Activated CD4-positive, alpha-beta memory T cell treated with anti-CD3 and anti-CD28 coated beads for 36 hours (primary cell): ENCODE results near the gene HOXB3. TPM values are rescaled to one million over a fixed set of nuclear protein-coding genes. Genes with fewer than 3 reads are reported as not detected.

Experiments
- CTCF ChIA-PET: fragments of 350-600 bp; sonication (Branson Sonifier 250); formaldehyde crosslinking; loops from one replicate; lab custom pipeline; 2021; ENCODE audit warnings: antibody characterized with exemption, inconsistent platforms; lab: Charles Lee
- POLR2A ChIA-PET: fragments of 350-600 bp; sonication (Branson Sonifier 250); formaldehyde crosslinking; loops from one replicate; lab custom pipeline; 2021; ENCODE audit warnings: antibody characterized with exemption; lab: Charles Lee
- DNase-seq: peaks from one replicate; pipeline ENCODE4 v3.0.0-alpha.2; 2020
- H3K27ac Mint-ChIP-seq: one replicate; pipeline ENCODE4 v1.8.0; 2021; ENCODE audit warnings: mixed read lengths
- H3K27me3 Mint-ChIP-seq: one replicate; pipeline ENCODE4 v1.8.0; 2021; ENCODE audit warnings: mixed read lengths
- H3K36me3 Mint-ChIP-seq: one replicate; pipeline ENCODE4 v1.8.0; 2021; ENCODE audit warnings: mixed read lengths
- H3K4me1 Mint-ChIP-seq: one replicate; pipeline ENCODE4 v1.8.0; 2021; ENCODE audit warnings: low read depth, mixed read lengths
- H3K4me3 Mint-ChIP-seq: one replicate; pipeline ENCODE4 v1.8.0; 2021; ENCODE audit warnings: mild to moderate bottlenecking, mixed read lengths
- H3K9me3 Mint-ChIP-seq: one replicate; pipeline ENCODE4 v1.8.0; 2021; ENCODE audit warnings: mixed read lengths
- intact Hi-C: fragments of 100-400 bp; cut with micrococcal nuclease; formaldehyde crosslinking; loops from one replicate; pipeline ENCODE4 v1.15.1; 2023
- total RNA-seq, 2 experiments: library from RNA; stranded (reverse); gene quantifications; one replicate each; pipeline ENCODE4 v1.2.3, GENCODE V29; 2021

HOXB3 gene
- total RNA-seq, 2 experiments from 2014 or later, result 2.6 TPM

- peak overlapping the region; percentile 76 for H3K4me3 Mint-ChIP-seq
- H3K27me3 Mint-ChIP-seq, result peaks cover 36% of the 10 kb centered on the region
- intact Hi-C loops, result loop anchor here (5.0 kb wide), 1 partner anchor 35 kb away; no protein-coding TSS in a partner anchor
- peaks cover 35% of the 10 kb centered on the region for H3K4me1 Mint-ChIP-seq
- peak; percentile 30 for DNase-seq
- ChIA-PET CTCF (interaction anchor here (1.3 to 1.4 kb wide), 2 partner anchors 35 to 85 kb away, joined by 3 read pairs; no protein-coding TSS in a partner anchor), POLR2A (interaction anchor here (1.0 kb wide), 1 partner anchor 34 kb away, joined by 3 read pairs; no protein-coding TSS in a partner anchor)
- peak overlapping the region; percentile 56 for H3K27ac Mint-ChIP-seq
- H3K36me3 Mint-ChIP-seq, result no peaks in the 10 kb centered on the region
- H3K9me3 Mint-ChIP-seq, result no peaks in the 10 kb centered on the region
Observed at GRCh38 chr17:48577330-48577945, 12.6 kb downstream of the HOXB3 start.

GRCh38 chr17:48576479-48577309 is 13.3 kb downstream of the HOXB3 start:
- no peak for DNase-seq
- POLR2A ChIA-PET, result no interaction called here
- CTCF ChIA-PET, result interaction anchor here (1.4 kb wide), 1 partner anchor 84 kb away, joined by 3 read pairs; no protein-coding TSS in a partner anchor
- Mint-ChIP-seq H3K4me1 (peaks cover 34% of the 10 kb centered on the region), H3K27me3 (peaks cover 32% of the 10 kb centered on the region), H3K36me3 (no peaks in the 10 kb centered on the region), H3K9me3 (no peaks in the 10 kb centered on the region), H3K27ac (no peak overlapping the region), H3K4me3 (peak overlapping the region; percentile 76)
- intact Hi-C loops, result loop anchor here (5.0 kb wide), 1 partner anchor 34 kb away; no protein-coding TSS in a partner anchor

GRCh38 chr17:48575673-48576478 is 14.2 kb downstream of the HOXB3 start:
- no peak for DNase-seq
- peak overlapping the region; percentile 13 for H3K4me3 Mint-ChIP-seq
- CTCF ChIA-PET, result interaction anchor here (1.0 to 2.1 kb wide), 2 partner anchors 12 to 84 kb away, joined by 3 to 5 read pairs; no protein-coding TSS in a partner anchor

GRCh38 chr17:48575066-48575582 is 14.9 kb downstream of the HOXB3 start:
- CTCF ChIA-PET, result interaction anchor here (1.0 to 2.1 kb wide), 2 partner anchors 12 to 83 kb away, joined by 3 to 5 read pairs; no protein-coding TSS in a partner anchor
- intact Hi-C loops, result loop anchor here (5.0 kb wide), 1 partner anchor 33 kb away; no protein-coding TSS in a partner anchor
- peaks cover 20% of the 10 kb centered on the region for H3K4me1 Mint-ChIP-seq
- POLR2A ChIA-PET, result no interaction called here
- H3K27ac Mint-ChIP-seq, result no peak overlapping the region
- H3K36me3 Mint-ChIP-seq, result no peaks in the 10 kb centered on the region
- no peak overlapping the region for H3K4me3 Mint-ChIP-seq
- no peak for DNase-seq
- no peaks in the 10 kb centered on the region for H3K9me3 Mint-ChIP-seq
- H3K27me3 Mint-ChIP-seq, result peaks cover 17% of the 10 kb centered on the region

More at GRCh38 chr17:48575673-48576478, 14.2 kb downstream of the HOXB3 start:
- Mint-ChIP-seq H3K9me3 (no peaks in the 10 kb centered on the region), H3K27ac (no peak overlapping the region), H3K27me3 (peaks cover 24% of the 10 kb centered on the region), H3K36me3 (no peaks in the 10 kb centered on the region), H3K4me1 (peaks cover 27% of the 10 kb centered on the region)
- intact Hi-C loops, result loop anchor here (5.0 kb wide), 1 partner anchor 34 kb away; no protein-coding TSS in a partner anchor
- POLR2A ChIA-PET, result no interaction called here

GRCh38 chr17:48574505-48575065 is 15.5 kb downstream of the HOXB3 start:
- POLR2A ChIA-PET, result no interaction called here
- CTCF ChIA-PET, result interaction anchor here (0.6 to 2.1 kb wide), 3 partner anchors 13 to 151 kb away, joined by 3 to 5 read pairs (median 3); no protein-coding TSS in a partner anchor
- Mint-ChIP-seq H3K27ac (no peak overlapping the region), H3K4me1 (peaks cover 17% of the 10 kb centered on the region), H3K9me3 (no peaks in the 10 kb centered on the region), H3K4me3 (no peak overlapping the region), H3K36me3 (no peaks in the 10 kb centered on the region), H3K27me3 (peaks cover 13% of the 10 kb centered on the region)
- DNase-seq, result no peak
- intact Hi-C loops, result loop anchor here (5.0 kb wide), 1 partner anchor 32 kb away; no protein-coding TSS in a partner anchor

GRCh38 chr17:48571826-48572417 is 18.1 kb downstream of the HOXB3 start:
- Mint-ChIP-seq H3K9me3 (no peaks in the 10 kb centered on the region), H3K27ac (no peak overlapping the region), H3K27me3 (peaks cover 10% of the 10 kb centered on the region), H3K36me3 (no peaks in the 10 kb centered on the region), H3K4me3 (no peak overlapping the region), H3K4me1 (peaks cover 5% of the 10 kb centered on the region)
- POLR2A ChIA-PET, result no interaction called here
- intact Hi-C loops, result no loop called here
- CTCF ChIA-PET, result no interaction called here
- DNase-seq, result no peak

- Mint-ChIP-seq H3K4me1 (peaks cover 3% of the 10 kb centered on the region), H3K36me3 (no peaks in the 10 kb centered on the region), H3K4me3 (no peak overlapping the region), H3K27ac (no peak overlapping the region), H3K27me3 (peaks cover 8% of the 10 kb centered on the region), H3K9me3 (no peaks in the 10 kb centered on the region)
- no peak for DNase-seq
- ChIA-PET CTCF (no interaction called here), POLR2A (no interaction called here)
- intact Hi-C loops, result no loop called here
Observed at GRCh38 chr17:48571024-48571818, 18.8 kb downstream of the HOXB3 start.

GRCh38 chr17:48570325-48571023 is 19.6 kb downstream of the HOXB3 start:
- no peak for DNase-seq
- no peaks in the 10 kb centered on the region for H3K9me3 Mint-ChIP-seq
- H3K27ac Mint-ChIP-seq, result no peak overlapping the region
- no peaks in the 10 kb centered on the region for H3K36me3 Mint-ChIP-seq
- intact Hi-C loops, result no loop called here
- ChIA-PET POLR2A (no interaction called here), CTCF (interaction anchor here (1.4 kb wide), 1 partner anchor 22 kb away, joined by 5 read pairs; no protein-coding TSS in a partner anchor)
- H3K27me3 Mint-ChIP-seq, result peaks cover 8% of the 10 kb centered on the region
- H3K4me3 Mint-ChIP-seq, result no peak overlapping the region
- peaks cover 3% of the 10 kb centered on the region for H3K4me1 Mint-ChIP-seq

- intact Hi-C loops, result no loop called here
- H3K27ac Mint-ChIP-seq, result no peak overlapping the region
- POLR2A ChIA-PET, result no interaction called here
- no peaks in the 10 kb centered on the region for H3K36me3 Mint-ChIP-seq
- DNase-seq, result no peak
- no peak overlapping the region for H3K4me3 Mint-ChIP-seq
- H3K27me3 Mint-ChIP-seq, result peaks cover 8% of the 10 kb centered on the region
- H3K9me3 Mint-ChIP-seq, result no peaks in the 10 kb centered on the region
- CTCF ChIA-PET, result interaction anchor here (1.4 kb wide), 1 partner anchor 23 kb away, joined by 5 read pairs; no protein-coding TSS in a partner anchor
- peaks cover 3% of the 10 kb centered on the region for H3K4me1 Mint-ChIP-seq
Observed at GRCh38 chr17:48569674-48570324, 20.2 kb downstream of the HOXB3 start.
